CD4-positive, alpha-beta T cell treated with Interleukin-17A for 4 hours (primary cell): ENCODE data around the gene LRRC14B.

Experiments used
- DNase-seq: peaks from one replicate; pipeline ENCODE4 v3.0.0-alpha.2; 2020; ENCODE audit warnings: mixed read lengths

LRRC14B gene

GRCh38 chr5:191036-191948 is at the start of gene LRRC14B:
Gene LRRC14B, plus strand, starts transcription at chr5:191495. Its CDS starts 44 bp downstream, at chr5:191539.
- peak; percentile 37 for DNase-seq

DNA sequence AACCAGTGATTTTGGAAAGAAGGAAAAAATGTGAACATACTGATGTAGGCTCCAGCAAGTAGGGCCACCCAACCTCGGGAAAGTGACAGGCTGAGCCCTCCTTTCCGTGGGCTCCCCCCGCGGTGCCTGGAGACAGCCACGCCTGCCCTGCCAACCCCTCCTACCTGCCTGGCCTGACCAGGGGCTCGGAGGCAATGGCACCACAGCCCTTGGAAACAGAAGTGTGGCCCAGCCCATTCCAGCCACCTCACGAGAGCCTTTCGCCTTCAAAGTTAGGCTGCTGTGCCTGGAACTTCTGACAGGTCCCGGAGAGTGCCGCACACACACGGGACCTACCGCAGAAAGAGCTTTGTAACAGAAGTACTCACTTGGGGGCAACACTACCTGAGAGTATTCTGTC is 49.5 kb upstream of the LRRC14B start:
- no peak for DNase-seq

- no peak for DNase-seq
Measured at GRCh38 chr5:142246-142810, 49.0 kb upstream of the LRRC14B start.

DNA sequence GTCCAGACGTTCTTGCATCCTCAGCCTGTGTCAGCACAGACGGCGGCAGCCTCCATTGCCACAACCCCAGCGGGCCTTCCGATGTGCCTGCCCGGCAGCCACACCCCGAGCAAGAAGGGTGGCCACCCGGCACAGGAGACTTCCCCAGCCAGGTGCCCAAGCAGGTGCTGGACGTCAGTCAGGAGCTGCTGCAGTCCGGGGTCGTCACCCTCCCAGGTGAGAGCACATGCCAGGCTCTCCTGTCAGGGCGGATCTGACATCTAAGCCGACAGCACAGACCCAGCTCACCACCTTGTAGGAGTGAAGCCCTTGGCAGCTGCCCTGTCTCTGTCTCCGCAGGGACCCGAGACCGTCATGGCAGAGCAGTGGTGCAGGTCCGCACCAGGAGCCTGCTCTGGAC is 48.3 kb upstream of the LRRC14B start:
- DNase-seq: no peak

DNA sequence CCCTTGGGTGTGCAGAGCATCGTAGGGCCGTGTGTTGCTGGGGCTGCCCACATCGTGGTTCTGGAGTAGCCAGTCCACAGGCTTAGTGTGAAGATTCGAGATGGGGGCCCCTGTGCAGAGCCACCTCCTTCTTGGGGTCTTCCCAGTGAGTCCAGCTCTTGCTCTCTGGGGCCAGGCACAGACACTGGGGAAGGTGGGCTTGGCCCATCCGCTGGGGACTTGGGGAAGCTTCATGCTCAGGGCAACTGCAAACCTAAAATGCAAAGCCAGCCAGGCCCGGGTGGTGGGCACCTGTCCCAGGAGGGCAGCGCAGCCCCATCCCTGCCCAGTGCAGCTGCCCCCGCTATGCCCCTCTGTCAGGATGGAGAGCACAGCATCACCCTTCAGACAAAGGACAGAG is 46.4 kb upstream of the LRRC14B start:
- no peak for DNase-seq

- DNase-seq: no peak
Measured at GRCh38 chr5:145585-146323, 45.5 kb upstream of the LRRC14B start.

- no peak for DNase-seq
Measured at GRCh38 chr5:147751-148150, 43.5 kb upstream of the LRRC14B start.

- DNase-seq: no peak
Measured at GRCh38 chr5:149745-150485, 41.4 kb upstream of the LRRC14B start.

- DNase-seq: no peak
Measured at GRCh38 chr5:150746-151145, 40.5 kb upstream of the LRRC14B start.

DNA sequence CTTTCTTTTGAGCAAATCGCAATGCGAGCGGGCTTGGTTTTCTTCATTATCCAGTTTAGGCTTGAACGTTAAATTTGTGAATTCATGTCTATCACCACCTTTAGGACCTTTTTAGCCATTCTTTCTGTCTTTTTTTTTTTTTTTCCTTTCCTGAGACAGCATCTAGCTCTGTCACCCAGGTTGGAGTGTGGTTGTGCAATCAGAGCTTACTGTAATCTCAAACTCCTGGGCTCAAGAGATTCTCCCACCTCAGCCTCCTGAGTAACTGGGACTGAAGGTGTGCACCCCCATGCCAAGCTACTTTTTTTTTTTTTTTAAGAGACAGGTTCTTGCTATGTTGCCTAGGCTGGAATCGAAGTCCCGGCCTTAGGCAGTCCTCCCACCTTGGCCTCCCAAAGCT is 39.2 kb upstream of the LRRC14B start:
- DNase-seq: no peak

GRCh38 chr5:153256-153655 is 38.0 kb upstream of the LRRC14B start:
- DNase-seq: no peak

- DNase-seq: no peak
Measured at GRCh38 chr5:154236-154635, 37.1 kb upstream of the LRRC14B start.

DNA sequence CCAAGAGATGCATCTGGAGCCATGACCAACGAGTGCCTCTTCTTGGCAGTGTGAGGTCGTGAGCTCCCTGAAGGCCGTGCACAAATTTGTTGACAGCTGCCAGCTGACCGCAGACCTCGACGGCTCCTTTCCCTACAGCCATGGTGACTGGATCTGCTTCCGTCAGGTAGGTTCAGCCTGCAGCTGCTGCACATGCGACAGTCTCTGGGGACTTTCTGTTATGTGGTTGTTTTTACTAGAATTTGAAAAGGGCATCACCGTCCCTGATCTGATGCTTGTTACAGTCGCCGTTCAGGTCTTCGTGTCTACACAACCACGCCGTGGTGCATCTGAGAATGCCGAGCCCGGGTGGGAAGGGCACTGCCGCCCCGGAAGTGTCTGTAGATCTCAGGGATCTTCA is 36.5 kb upstream of the LRRC14B start:
- DNase-seq: no peak

DNA sequence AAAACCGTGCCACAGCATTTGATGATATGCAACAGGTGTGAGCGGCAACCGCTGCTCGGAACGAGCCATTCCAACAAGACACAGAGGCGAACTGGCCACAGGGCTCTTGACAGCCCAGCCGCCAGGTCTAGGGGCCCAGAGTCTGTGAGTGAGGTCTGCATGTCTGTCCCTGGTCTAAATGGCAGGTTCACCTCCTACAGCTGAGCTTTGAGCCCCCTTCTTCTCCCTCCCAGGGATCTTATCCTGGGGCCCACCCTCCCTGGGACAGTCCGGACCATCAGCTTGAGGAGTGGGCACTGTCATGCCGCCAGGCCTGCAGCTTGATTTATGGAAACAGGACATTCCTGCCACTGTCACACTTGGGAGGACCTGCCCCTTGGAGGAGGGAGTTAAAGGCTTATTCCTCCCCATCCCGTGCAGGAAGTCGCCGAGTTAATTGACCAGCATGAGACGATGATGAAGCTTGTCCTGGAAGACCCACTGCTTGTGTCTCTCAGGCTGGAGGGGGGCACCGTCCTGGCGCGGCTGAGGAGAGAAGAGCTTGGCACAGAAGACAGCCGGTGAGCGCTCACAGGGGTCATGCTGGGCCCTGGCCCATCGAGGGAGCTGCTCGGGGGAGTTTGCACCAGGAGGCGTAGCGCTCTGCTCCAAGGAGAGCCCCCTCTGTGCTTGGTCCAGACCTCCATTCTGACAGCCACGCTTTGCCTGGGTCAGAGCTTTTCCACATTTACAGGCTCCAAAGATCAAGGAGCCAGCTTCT is 35.5 kb upstream of the LRRC14B start:
- no peak for DNase-seq

- DNase-seq: no peak
Measured at GRCh38 chr5:156411-157072, 34.8 kb upstream of the LRRC14B start.

GRCh38 chr5:157126-157715 is 34.1 kb upstream of the LRRC14B start:
- DNase-seq: no peak

DNA sequence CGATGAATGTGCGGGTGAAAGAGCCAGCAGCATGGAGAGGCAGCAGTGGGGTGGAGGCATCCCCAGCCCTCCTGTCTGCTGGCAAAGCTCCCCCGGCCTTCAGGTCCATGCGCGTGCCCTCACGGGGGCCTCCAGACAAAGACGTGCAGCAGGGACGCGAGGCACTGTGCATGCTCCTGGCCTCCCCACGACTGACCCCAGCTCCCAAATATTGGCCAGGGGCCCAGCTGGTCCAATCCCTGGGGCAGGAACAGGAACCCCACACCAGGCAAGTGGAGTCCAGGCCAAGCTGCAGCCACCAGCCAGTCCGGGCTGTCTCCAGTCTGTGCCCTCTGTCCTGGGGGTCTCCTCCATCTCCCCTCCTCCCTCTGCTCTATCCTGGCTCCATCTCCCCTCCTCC is 33.5 kb upstream of the LRRC14B start:
- DNase-seq: no peak

GRCh38 chr5:158807-159447 is 32.4 kb upstream of the LRRC14B start:
- no peak for DNase-seq

DNA sequence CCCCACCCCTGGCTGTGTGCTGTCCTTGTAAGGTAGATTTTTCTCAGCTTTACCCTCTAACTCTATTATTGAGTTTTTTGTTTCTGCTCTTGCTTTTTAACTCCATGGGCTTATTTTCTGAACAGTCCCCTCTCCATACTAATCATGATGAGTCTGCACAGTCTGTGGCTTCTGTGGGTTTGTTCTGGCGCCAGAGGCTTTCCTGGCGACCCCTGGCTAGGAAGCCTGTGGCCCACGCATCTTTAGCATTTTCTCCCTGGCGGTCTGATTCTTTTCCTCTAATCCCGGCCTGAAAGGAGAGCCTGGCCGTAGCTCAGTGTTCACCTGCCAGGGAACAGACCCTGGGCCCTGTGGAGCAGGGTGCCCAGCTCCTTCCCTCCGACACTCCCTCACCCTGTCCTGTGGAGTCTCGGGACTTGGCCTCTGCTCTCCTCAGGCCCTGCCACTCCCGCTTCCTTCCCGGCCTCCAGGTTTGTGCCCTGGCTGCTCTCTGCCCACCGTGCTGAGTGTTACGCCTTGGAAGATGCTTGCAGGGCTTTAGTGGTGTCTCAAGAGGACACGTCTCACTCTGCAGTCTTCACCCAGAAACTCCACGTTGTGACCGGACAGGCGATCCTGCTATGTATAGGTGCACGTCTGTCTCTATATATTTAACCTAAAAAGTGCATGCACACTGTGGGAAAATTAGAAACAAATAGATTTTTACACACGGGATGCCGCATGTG is 31.7 kb upstream of the LRRC14B start:
- no peak for DNase-seq

- DNase-seq: no peak
Measured at GRCh38 chr5:160173-160510, 31.2 kb upstream of the LRRC14B start.
